ENCODE results near the gene SOX14.

The SOX14 gene

GRCh38 chr3:137759505-137759904, 4.6 kb upstream of the SOX14 start:
- no peak overlapping the region for H3K27ac ChIP-seq
- no peak for TF ChIP-seq CTCF (conservative IDR thresholded peaks at IDR 0.05)

- H3K27ac ChIP-seq = no peak overlapping the region
- TF ChIP-seq CTCF (conservative IDR thresholded peaks at IDR 0.05) = no peak
Measured at GRCh38 chr3:137760341-137761098, 3.6 kb upstream of the SOX14 start.

GRCh38 chr3:137761099-137761562, 3.0 kb upstream of the SOX14 start:
- TF ChIP-seq CTCF (conservative IDR thresholded peaks at IDR 0.05) = no peak
- no peak overlapping the region for H3K27ac ChIP-seq

GRCh38 chr3:137761563-137762503, 2.3 kb upstream of the SOX14 start:
- no peak for TF ChIP-seq CTCF (conservative IDR thresholded peaks at IDR 0.05)

GRCh38 chr3:137762674-137763593, 1.2 kb upstream of the SOX14 start:
- TF ChIP-seq CTCF (conservative IDR thresholded peaks at IDR 0.05) = no peak

More at GRCh38 chr3:137761563-137762503, 2.3 kb upstream of the SOX14 start:
- no peak overlapping the region for H3K27ac ChIP-seq

GRCh38 chr3:137763594-137763938, 549 bp upstream of the SOX14 start:
- TF ChIP-seq CTCF (conservative IDR thresholded peaks at IDR 0.05) = no peak
- H3K27ac ChIP-seq = no peak overlapping the region

More at GRCh38 chr3:137762674-137763593, 1.2 kb upstream of the SOX14 start:
- no peak overlapping the region for H3K27ac ChIP-seq
